Activated T-cell treated with anti-CD3 and anti-CD28 coated beads for 4 hours (primary cell): ENCODE measurements around the gene PUS1.

Experiments used
- DNase-seq: peaks from one replicate; pipeline ENCODE4 v3.0.0-alpha.2; 2020

Gene PUS1

DNA sequence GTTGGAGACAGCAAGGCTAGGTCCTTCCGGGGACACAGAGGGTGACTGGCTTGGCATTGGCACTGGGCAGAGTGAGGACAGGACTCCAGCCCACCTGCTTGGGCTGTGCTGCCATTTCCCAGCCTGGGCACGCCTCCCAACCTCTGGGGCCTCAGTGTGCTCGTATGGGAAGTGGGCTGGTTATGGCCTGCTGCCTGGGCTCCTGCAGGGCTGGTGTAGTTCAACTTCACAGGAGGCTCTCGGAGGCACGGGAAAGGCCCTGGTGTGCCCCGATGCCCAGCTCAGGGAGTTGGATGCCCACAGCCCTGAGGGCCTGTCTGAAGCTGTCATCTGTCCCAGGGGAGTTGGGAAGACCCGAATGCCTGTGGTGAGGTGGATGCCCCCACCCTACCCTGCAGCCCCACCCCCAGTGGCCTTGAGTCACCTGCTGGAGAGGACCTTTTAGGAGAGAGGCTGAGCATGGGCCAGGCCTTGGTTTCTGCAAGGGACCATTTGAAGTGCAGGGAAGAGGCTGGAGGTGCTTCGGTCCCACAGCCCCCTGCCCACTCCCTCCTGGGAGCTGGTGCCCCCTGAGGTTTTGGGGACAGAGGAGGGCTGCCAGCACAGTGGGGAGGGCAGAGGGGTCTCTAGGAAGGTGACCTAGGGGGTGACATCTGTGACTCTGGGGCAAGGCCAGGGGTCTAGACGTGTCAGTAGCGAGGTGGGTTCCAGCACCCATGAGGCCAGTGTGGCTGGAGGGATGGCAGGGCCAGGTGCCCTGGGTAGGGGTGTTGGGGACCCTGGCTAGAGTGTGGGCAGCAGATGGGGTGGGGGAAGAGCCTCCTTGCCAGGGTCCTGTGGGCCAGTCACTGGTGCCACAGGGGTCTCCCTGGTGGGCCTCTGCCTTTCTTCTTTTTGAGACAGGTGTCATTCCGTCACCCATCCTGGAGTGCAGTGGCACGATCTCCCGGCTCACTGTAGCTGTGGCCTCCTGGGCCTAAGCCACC is 25.5 kb upstream of the PUS1 start:
- DNase-seq, result no peak

DNA sequence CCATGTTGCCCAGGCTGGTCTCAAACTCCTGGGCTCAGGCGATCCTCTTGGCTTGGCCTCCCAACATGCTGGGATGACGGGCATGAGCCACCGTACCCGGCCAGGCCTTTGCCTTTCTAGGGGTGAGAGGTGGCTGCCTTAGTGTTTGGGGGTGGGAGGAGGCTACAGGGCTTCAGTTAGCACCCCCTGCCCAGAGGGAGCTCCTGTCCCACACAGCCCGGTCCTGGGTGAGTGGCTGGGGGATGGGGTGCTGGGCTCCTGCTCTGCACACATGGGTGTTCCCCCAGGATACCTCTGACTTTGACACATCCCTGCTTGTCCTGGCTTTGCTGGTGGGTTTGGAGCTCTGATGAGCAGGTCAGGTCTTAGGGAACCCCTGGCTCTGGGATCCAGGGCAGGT is 24.7 kb upstream of the PUS1 start:
- no peak for DNase-seq

DNA sequence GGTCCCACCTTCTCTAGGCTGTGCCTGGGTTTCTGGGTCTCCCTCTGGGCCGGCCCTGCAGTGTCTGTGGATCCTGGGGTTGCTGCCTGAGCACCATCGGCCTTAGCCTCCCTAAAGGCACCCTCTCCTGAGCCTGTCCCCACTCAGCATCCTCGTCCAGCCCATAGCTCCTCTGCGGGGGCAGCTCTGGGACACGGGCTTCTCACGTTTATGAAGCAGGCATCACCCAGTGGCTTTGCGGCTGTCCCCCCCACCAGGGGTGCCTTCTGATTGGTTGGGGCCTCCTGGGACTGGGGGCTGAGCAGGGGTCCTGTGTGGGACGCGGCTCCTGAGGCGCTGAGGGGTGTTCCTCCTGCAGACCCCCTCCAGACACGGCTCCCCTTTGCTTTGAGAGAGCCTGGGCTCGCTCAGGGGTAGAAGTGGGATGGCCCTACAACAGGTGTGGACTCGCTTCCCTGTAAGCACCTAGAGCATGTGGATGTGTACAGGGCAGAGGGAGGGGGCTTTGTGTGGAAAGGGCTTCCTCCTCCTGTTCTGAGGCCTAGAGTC is 23.9 kb upstream of the PUS1 start:
- no peak for DNase-seq

DNA sequence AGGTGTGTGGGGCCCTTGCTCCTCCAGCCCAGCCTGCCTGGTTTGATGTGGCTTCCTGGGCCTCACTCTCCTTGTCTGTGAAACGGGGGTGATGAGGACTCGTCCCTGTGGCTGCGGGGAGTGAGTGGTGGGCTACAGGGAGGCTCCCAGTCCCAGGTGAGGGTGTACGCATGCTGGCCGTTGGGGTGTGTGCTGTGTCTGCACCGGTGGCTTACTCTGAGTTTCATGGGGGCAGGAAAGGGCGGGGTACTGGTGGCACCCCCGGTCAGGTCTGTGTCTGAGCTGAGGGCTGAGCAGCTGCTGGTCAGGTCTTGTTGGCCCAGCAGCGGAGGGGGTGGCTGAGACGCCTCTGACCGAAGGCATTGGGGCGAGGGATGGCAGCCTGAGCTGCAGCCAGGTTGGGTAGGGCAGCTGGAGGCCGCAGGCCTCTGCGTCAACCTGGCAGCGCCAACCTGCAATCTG is 23.4 kb upstream of the PUS1 start:
- DNase-seq, result no peak

DNA sequence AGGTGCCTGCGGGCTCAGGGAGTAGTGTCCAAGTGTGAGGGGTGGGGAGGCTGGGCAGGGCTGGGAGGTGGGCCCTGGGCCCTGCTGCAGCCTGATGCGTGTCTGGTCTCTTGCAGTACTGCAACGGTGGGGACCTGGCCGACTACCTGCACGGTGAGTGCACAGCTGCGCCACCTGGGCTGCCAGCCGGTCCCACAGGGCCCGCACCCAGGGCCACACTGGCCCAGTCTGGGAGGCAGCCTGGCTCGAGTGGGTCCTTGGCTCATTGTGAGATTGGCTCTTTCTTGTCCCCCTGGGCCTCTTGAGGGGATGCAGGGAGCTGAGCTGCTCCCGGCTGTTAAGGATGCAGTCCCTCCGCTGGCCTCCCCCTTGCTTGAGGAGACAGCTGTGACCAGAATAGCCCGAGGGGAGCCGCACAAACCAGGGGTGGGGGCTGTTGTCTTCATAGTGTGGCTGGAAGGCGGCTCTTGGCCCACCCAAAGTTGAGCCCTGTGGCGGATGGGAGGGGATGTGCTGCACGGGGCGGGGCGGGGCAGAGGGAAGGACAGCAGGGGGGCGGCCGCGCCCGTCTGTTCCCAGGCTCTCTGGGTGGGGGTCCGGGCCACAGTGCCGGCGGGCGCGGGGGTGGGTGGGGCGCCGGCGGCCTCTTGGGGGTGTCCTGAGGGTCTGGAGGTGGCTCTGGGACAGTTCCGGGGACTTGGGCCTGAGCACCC is 21.5 kb upstream of the PUS1 start:
- no peak for DNase-seq

DNA sequence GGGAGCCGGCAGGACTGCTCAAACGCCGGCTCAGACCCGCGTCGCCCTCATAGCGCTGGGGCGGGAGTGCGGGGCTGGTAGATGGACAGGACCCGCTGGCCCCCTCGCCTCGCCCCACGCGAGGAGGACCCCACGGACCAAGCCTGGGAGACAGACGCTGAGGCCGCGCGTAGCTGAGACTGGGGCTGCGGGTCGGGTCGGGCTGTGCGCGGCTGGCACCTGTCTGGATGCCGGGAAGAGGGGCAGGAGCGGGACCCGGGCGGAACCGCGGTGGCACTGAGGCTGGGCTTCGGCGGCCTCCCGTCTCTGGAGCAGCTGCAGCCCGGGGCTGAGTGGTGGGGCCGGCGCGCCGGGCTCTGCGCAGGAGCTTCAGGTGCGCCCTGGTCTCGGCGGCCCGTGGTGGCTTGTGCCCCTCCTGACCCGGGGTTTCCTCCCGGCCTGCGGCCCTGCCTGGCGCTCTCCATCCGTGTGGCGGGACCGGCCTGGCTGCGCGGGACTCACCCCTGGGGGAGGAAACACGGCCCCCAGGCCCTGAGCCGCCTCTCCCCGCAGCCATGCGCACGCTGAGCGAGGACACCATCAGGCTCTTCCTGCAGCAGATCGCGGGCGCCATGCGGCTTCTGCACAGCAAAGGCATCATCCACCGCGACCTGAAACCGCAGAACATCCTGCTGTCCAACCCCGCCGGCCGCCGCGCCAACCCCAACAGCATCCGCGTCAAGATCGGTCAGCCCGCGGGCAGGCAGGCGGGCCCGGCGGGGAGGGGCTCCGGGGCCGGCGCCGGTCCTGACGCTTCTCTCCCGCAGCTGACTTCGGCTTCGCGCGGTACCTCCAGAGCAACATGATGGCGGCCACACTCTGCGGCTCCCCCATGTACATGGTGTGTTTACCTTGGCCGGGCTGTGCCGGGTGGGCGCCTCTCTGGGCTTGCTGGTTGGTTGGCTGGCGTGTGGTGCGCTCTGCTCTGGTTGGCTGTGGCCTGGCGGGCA is 20.7 kb upstream of the PUS1 start:
- DNase-seq, result no peak

DNA sequence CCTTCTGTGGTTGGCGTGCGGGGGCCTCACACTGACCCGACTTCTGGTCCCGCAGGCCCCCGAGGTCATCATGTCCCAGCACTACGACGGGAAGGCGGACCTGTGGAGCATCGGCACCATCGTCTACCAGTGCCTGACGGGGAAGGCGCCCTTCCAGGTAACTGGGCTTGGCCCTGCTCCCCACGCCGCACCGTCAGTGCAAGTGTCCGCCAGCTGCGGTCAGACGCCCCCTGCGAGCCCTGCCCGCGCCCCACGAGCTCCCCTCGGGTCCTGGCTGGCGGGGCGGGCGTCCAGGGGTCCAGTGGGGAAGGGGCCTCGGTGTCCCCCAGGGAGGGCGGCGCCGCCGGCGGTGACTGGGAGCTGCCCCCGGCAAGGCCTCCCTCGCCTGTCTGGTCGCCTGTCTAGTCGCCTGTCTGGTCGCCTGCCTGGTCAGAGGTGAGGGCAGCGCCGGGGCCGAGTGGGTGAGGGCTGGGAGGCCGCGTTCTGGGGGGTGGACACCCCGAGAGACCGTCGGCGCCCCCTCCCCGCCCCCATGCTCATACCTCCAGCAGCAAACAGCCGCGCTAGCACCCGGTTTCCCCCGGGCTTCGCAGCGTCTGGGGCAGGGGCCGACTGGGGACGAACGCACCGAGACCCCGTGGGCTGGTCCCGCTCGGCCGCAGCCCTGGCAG is 19.9 kb upstream of the PUS1 start:
- DNase-seq, result no peak

DNA sequence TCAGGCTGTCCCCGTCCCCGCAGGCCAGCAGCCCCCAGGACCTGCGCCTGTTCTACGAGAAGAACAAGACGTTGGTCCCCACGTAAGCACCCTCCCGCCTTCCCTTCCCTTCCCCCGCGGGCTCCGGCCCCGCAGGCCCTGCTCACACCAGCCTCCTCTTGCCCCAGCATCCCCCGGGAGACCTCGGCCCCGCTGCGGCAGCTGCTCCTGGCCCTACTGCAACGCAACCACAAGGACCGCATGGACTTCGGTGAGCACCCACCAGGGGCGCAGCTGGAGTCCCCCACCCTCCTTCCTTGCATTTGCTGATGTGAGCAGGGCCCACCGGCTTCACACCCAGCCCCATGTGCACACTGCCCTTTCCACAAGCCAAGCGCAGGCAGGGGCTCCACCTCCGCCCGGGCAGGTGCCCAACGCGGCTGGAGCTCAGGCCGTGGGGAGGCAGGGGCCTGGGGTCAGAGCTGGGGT is 19.3 kb upstream of the PUS1 start:
- no peak for DNase-seq

DNA sequence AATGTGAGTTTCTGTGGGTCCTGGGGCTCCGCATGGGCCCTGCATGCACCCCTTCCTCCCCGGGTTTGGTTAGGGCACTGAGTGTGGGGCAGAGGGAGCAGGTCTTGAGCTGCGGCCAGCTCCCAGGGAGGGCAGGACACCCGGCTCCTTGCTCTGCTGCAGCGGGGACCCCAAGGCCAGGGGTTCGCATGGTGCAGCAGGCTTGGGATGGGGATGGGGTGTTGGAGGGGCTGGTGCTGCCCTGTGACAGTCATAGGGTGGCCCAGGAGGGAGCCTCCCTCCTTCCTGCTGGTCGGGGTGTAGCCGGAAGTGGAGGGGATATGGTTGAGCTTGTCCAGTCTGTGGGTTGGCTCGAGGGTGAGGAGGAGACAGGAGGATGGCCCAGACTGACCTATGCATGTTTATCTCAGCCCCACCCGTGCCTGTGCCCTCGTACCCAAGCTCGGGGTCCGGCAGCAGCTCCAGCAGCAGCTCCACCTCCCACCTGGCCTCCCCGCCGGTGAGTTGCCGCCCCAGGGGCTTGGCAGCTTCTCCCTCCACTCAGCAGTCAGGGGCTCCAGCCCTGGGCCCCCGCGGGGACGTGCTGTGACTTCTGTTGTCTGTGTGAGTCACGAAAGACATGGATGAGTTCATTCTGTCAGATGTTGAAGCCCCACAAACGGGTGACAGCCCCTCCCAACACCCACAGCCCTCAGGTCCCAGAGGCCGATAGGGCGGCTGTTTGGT is 18.6 kb upstream of the PUS1 start:
- no peak for DNase-seq

DNA sequence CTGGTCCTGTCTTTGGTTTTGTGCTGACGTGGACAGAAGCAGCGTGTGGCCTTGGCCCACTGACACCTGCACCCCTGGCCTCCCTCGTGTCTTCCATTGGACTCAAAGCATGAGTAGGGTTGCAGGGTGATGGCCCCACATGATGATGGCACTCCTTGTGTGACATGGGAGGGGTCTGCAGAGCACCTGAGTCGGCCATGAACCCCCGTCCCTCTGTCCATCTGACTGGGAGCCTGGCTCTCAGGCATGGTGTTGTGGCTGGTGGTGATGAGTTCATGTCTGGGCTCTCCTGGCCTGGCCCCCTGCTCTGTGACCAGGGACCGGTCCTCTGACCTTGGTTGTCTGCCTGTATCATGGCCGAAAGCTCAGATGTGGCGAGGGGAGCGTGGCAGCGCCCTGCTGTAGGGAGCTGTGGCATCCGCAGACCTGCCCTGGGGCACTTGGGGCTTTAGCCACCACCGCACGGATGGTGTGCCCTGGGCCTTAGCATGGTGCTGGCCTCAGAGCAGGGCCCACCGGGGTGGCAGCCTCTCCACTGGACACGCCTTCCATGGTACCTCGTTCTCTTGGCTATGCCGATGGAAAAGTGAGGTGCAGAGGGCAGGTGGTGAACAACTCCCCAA is 17.9 kb upstream of the PUS1 start:
- DNase-seq, result no peak

DNA sequence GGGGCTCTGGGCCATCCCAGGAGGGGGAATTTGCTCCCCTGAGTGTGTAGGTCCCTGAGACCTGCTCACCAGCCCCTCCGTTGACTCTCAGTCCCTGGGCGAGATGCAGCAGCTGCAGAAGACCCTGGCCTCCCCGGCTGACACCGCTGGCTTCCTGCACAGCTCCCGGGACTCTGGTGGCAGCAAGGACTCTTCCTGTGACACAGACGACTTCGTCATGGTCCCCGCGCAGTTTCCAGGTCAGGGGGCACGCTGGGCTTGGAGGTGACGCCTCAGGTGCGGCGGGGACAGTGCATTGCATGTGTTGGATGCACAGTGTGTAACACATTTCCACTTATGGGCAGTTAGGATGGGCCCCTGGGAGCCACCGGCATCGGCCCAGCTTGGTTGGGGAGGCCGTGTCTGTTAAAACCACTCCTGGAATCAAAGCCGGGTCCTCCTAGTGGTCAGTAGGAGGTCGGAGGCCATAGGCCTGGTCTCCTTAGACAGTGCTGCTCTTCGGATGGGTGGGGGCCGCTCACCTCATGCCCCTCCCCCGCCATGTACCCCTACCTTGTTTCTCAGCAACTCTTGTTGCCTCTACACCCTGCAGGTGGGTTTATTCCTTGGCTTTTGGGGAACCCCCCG is 17.1 kb upstream of the PUS1 start:
- DNase-seq, result no peak

DNA sequence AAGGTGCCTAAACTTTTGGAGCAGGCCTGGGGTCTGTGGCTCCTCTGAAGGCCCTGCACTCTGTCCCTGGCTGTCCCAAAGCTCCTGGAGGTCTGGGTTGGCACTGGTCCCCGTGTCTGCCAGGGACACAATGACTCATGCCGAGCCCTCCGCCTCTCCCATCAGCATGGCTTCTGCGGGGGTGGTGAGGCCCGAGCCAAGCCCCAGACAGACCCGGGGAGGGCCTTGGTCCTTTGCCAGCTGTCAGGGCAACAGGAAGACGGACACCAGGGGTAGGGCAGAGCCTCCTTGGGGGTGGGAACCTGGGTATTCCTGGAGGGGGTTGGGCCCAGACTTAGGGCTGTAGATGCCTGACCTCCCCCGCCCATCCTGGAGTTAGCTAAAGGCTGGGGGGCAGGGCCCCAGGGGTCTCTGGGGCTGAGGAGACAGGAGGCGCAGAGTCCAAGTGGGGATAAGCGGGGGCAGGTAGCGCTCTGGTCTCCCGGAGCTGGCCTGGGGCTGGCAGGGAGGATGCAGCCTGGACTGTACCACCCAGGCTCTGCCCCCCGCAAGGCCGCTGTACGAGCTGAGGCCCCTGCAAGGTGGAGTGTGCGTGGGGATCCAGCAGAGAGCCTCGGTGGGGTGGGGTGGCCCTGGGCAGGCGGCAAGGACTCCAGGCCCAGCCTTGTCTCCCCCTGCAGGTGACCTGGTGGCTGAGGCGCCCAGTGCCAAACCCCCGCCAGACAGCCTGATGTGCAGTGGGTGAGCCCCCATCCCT is 16.4 kb upstream of the PUS1 start:
- no peak for DNase-seq

DNA sequence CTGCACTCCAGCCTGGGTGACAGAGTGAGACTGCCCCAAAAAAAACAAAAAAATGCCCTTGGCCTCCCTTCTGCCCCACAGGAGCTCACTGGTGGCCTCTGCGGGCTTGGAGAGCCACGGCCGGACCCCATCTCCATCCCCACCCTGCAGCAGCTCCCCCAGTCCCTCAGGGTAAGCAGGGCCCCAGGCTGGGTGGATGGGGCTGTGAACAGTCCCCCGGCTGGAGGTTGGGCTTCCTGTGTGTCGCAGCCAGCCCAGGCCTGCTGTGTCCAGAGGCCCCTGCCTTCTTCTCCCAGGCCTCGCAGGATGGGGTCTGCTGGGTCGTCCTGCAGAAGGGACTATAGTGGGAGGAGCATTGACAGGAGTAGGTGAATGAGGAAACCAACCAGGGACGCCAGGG is 15.4 kb upstream of the PUS1 start:
- DNase-seq, result no peak

DNA sequence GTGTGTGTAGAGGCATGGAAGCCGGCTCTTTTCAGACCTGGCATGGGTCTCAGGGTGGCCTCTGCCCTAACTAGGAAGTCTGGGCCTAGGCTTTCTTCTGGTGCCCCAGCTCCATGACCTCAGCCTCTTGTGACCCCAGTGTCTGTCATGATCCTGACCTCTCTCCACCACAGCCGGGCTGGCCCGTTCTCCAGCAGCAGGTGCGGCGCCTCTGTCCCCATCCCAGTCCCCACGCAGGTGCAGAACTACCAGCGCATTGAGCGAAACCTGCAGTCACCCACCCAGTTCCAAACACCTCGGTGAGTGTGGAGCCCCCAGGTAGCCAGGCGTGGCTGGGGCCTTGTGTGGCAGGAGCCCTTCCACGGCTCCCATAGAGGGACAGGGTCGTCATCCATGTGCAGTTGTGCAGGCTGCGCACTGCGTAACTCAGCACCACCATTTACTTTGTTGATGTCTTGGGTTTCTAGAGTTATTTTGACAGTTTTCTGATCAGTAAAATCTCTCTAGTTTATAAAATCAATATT is 14.8 kb upstream of the PUS1 start:
- no peak for DNase-seq

DNA sequence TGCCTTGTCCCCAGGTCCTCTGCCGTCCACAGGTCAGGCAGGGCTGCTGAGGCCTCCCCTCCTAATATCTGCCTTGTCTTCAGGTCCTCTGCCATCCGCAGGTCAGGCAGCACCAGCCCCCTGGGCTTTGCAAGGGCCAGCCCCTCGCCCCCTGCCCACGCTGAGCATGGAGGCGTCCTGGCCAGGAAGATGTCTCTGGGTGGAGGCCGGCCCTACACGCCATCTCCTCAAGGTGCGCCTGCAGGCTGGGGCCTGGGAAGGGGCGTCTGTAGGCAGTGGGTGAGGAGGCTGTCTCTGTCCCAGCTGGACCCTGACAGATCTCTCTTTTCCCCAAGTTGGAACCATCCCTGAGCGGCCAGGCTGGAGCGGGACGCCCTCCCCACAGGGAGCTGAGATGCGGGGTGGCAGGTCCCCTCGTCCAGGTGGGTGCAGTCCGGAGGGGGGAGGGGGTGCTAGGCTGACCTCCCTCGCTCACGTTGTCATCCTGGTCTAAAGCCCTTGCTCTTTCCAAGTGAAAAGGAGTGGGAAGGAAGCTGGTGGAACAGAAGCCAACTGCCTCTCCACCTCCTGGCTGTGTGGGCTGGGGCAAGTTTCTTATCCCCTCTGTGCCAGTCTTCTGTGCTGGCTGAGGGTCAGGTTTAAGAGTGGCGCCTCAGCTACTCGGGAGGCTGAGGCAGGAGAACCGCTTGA is 13.9 kb upstream of the PUS1 start:
- DNase-seq, result no peak

DNA sequence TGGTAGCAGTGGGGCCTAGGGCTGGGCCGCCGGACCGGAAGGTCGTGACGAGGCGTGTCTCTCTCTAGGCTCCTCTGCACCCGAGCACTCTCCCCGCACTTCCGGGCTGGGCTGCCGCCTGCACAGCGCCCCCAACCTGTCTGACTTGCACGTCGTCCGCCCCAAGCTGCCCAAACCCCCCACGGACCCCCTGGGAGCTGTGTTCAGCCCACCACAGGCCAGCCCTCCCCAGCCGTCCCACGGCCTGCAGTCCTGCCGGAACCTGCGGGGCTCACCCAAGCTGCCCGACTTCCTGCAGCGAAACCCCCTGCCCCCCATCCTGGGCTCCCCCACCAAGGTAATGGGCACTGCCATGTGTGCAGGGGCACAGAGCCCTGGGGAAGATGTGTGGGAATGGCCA is 13.3 kb upstream of the PUS1 start:
- DNase-seq, result no peak

DNA sequence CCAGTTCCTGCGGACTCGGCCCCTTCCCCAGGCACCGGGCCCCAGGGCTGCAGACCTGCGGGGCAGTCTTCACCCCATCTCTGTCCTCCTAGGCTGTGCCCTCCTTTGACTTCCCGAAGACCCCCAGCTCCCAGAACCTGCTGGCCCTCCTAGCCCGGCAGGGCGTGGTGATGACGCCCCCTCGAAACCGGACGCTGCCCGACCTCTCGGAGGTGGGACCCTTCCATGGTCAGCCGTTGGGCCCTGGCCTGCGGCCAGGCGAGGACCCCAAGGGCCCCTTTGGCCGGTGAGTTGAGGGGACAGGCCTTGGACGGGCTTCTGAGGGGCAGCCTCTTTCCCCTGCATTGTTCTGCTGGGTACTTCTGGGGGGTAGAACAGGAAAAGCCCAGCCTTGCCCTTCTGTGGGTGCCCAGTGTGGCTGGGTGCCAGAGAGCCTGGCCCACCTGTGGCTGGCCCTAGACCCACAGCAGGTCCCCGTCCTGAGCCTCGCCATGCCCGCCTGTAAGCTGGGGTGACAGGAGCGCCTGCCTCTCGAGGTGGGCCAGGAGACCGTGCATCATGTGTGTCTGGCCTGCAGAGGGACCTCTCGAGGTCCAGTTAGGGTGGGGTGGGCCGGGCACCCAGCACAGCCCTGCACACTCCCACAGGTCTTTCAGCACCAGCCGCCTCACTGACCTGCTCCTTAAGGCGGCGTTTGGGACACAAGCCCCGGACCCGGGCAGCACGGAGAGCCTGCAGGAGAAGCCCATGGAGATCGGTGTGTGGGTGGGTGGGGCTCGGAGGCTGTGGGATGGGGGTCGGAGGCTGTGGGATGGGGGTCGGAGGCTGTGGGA is 12.6 kb upstream of the PUS1 start:
- no peak for DNase-seq
